ENCODE results near the gene LEKR1. TPM values are rescaled to one million over a fixed set of nuclear protein-coding genes. Genes with fewer than 3 reads are reported as not detected.

Gene LEKR1
- total and polyA plus RNA-seq, 2 of the 13 experiments (the other 11 are each of a cell fraction or from before 2014, with no cell fraction given): 0.49 to 1.5 TPM

- TF ChIP-seq, protein P1, sequence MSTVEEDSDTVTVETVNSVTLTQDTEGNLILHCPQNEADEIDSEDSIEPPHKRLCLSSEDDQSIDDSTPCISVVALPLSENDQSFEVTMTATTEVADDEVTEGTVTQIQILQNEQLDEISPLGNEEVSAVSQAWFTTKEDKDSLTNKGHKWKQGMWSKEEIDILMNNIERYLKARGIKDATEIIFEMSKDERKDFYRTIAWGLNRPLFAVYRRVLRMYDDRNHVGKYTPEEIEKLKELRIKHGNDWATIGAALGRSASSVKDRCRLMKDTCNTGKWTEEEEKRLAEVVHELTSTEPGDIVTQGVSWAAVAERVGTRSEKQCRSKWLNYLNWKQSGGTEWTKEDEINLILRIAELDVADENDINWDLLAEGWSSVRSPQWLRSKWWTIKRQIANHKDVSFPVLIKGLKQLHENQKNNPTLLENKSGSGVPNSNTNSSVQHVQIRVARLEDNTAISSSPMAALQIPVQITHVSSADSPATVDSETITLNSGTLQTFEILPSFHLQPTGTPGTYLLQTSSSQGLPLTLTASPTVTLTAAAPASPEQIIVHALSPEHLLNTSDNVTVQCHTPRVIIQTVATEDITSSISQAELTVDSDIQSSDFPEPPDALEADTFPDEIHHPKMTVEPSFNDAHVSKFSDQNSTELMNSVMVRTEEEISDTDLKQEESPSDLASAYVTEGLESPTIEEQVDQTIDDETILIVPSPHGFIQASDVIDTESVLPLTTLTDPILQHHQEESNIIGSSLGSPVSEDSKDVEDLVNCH (CRISPR knock-in tag; IDR thresholded peaks at IDR 0.05): no peak; the same call in 1 of the 2 replicates
- TF ChIP-seq NFIB (CRISPR knock-in tag; IDR thresholded peaks at IDR 0.05; ENCODE audit: borderline replicate concordance) (no peak), NR2F1 (CRISPR knock-in tag; IDR thresholded peaks at IDR 0.05) (0 out of 4 replicates have a peak, but pooled peaks of 1 of the 2 experiments have one; percentile 14), ZNF616 (CRISPR knock-in tag; IDR thresholded peaks at IDR 0.05; ENCODE audit: low read depth) (peak; percentile 84; the same call in 1 of the 2 replicates), TBX2 (CRISPR knock-in tag; IDR thresholded peaks at IDR 0.05; ENCODE audit: borderline replicate concordance) (peak; percentile 87; the same call in 1 of the 2 replicates), HOXA5 (CRISPR knock-in tag; IDR thresholded peaks at IDR 0.05) (peak; percentile 69; the same call in 1 of the 2 replicates), SOX13 (IDR thresholded peaks at IDR 0.05) (no peak), SOX13 (CRISPR knock-in tag; conservative IDR thresholded peaks at IDR 0.05 in 1 of 2, IDR thresholded peaks at IDR 0.05 in 1 of 2) (peak in 1 of 2 experiments; percentile 42; a peak in 2 of 4 replicates), KLF12 (CRISPR knock-in tag; IDR thresholded peaks at IDR 0.05; ENCODE audit: borderline replicate concordance) (peak; percentile 47; the same call in 1 of the 2 replicates), MIER2 (CRISPR knock-in tag; IDR thresholded peaks at IDR 0.05) (0 out of 2 replicates have a peak, but pooled peaks have one; percentile 18), ZNF574 (CRISPR knock-in tag; IDR thresholded peaks at IDR 0.05) (peak; percentile 77), ATF7 (IDR thresholded peaks at IDR 0.05) (no peak), ATF7 (CRISPR knock-in tag; IDR thresholded peaks at IDR 0.05) (peak; percentile 80), IKZF4 (CRISPR knock-in tag; IDR thresholded peaks at IDR 0.05; ENCODE audit: borderline replicate concordance, low read depth, not compliant biosample characterization) (peak; percentile 89), SATB2 (CRISPR knock-in tag; IDR thresholded peaks at IDR 0.05) (no peak), NR2F6 (IDR thresholded peaks at IDR 0.05) (peak; percentile 57), NR2F6 (CRISPR knock-in tag; IDR thresholded peaks at IDR 0.05) (no peak; the same call in 1 of the 2 replicates), ZNF546 (CRISPR knock-in tag; conservative IDR thresholded peaks at IDR 0.05) (peak; percentile 98), NRL (CRISPR knock-in tag; IDR thresholded peaks at IDR 0.05; ENCODE audit: borderline replicate concordance) (peak; percentile 99), HMG20A (CRISPR knock-in tag; IDR thresholded peaks at IDR 0.05; ENCODE audit: borderline replicate concordance) (0 out of 2 replicates have a peak, but pooled peaks have one; percentile 11), ZNF251 (CRISPR knock-in tag; IDR thresholded peaks at IDR 0.05) (no peak), GZF1 (CRISPR knock-in tag; IDR thresholded peaks at IDR 0.05) (no peak)
- TF ChIP-seq, protein P2, sequence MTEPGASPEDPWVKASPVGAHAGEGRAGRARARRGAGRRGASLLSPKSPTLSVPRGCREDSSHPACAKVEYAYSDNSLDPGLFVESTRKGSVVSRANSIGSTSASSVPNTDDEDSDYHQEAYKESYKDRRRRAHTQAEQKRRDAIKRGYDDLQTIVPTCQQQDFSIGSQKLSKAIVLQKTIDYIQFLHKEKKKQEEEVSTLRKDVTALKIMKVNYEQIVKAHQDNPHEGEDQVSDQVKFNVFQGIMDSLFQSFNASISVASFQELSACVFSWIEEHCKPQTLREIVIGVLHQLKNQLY (CRISPR knock-in tag; IDR thresholded peaks at IDR 0.05): no peak
These were observed 262.7 kb downstream of the LEKR1 start (continued) for GRCh38 chr3:157088601-157089454.
